ENCODE data around the gene IL17B. TPM values are rescaled to one million over a fixed set of nuclear protein-coding genes. Genes with fewer than 3 reads are reported as not detected.

The IL17B gene
- total RNA-seq, 1 donor from 2014 or later = not detected

DNA sequence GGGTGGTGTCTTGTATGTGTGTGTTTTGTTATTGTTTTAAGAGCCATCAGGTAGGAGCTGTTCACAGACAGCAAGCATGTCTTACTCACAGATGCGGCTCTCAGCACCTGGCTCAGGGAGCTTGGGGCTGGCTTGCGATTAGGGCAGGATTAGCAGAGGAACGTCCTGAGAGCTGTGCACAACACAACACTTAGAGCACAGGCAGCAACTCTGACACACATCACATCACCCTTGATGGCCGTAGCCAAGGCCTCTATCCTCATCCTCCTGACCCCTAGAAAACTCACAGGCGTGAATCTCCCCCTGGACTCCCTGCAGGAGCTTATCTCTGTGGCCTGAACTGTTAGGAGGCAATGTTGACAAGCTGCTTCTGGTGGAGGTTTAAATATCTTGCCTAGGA is 7.1 kb upstream of the IL17B start:
- DNase-seq (no peak), ATAC-seq (ENCODE audit: poor library complexity) (peak; percentile 4)
- intact Hi-C loops (cut with DNase I) = loop anchor here (5.0 kb wide), 1 partner anchor 36 kb away; no protein-coding TSS in a partner anchor

- DNase-seq (peak; percentile 58), ATAC-seq (ENCODE audit: poor library complexity) (peak; percentile 74)
- intact Hi-C loops (cut with DNase I) = loop anchor here (2.0 to 5.0 kb wide), 2 partner anchors 47 to 179 kb away; no protein-coding TSS in a partner anchor
Measured at GRCh38 chr5:149383399-149383798, 4.3 kb upstream of the IL17B start.

- intact Hi-C loops (cut with DNase I) = loop anchor here (2.0 to 5.0 kb wide), 2 partner anchors 48 to 180 kb away; no protein-coding TSS in a partner anchor
- ATAC-seq (ENCODE audit: poor library complexity) = peak; percentile 0
- no peak for DNase-seq
Measured at GRCh38 chr5:149382517-149383220, 3.6 kb upstream of the IL17B start.

DNA sequence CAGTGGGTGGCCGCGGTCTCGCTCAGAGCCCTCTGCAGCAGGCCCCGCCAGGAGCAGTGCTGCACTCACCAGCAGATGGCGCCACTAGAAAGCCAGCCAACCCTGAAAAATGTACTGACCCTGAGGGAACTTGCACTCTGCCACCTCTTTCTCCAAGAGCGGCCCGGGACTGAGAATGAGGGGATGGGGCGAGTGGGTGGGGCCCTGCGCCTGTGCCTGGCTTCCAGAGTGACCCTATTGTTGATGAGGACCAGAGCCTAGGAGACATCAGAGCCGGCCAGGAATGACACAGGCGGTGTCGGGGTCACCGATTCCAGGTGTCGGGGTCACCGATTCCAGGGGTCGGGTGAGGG is 2.9 kb upstream of the IL17B start:
- intact Hi-C loops (cut with DNase I) = loop anchor here (2.0 to 5.0 kb wide), 2 partner anchors 49 to 180 kb away; no protein-coding TSS in a partner anchor
- ATAC-seq (ENCODE audit: poor library complexity) (peak; percentile 81), DNase-seq (peak; percentile 87)

DNA sequence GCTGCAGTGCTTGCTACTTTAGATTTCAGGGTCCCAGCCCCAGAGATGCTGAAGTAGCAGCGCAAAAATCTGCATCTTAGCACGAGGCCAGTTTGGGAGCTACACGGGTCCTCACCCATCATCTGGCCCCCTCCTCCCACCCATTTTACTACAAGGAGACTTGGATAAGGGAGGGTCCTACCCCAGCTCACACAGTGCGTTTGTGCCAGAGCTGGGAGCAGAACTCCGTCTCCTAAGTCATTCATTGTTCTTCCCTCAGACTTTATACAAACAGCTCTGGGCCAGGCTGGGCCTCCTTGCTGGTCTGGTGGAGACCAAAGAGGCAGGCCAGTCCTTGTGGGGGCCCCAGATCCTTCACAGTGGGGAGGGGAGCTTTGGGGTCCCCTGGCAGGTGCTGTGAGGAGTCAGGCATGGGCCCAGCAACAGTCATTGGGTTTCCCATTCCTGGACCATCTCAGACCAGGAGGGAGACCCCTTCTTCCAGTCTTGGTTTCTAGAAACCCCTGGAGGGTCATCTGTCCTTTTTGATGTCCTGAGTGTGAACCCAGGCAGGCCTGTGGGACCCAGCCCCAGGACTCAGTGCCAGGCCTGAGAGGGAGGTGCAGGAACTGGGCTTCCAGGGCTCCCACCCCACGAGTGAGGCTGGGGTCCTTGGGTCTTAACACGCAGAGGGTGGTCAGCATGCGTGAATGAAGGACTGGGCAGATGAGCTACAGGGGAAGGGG is 2.3 kb upstream of the IL17B start:
- DNase-seq (no peak), ATAC-seq (ENCODE audit: poor library complexity) (no peak)
- intact Hi-C loops (cut with DNase I) = loop anchor here (5.0 kb wide), 1 partner anchor 181 kb away; no protein-coding TSS in a partner anchor

GRCh38 chr5:149380466-149381121 is 1.5 kb upstream of the IL17B start:
- DNase-seq (no peak), ATAC-seq (ENCODE audit: poor library complexity) (no peak)
- intact Hi-C loops (cut with DNase I) = loop anchor here (5.0 kb wide), 1 partner anchor 182 kb away; no protein-coding TSS in a partner anchor

GRCh38 chr5:149379818-149380374 is 804 bp upstream of the IL17B start:
- ATAC-seq (ENCODE audit: poor library complexity) = no peak
- DNase-seq = no peak
- intact Hi-C loops (cut with DNase I) = loop anchor here (5.0 kb wide), 1 partner anchor 182 kb away; no protein-coding TSS in a partner anchor

- ATAC-seq (ENCODE audit: poor library complexity) = no peak
- intact Hi-C loops (cut with DNase I) = no loop called here
- DNase-seq = no peak
Measured at GRCh38 chr5:149378241-149378820, 761 bp downstream of the IL17B start.

DNA sequence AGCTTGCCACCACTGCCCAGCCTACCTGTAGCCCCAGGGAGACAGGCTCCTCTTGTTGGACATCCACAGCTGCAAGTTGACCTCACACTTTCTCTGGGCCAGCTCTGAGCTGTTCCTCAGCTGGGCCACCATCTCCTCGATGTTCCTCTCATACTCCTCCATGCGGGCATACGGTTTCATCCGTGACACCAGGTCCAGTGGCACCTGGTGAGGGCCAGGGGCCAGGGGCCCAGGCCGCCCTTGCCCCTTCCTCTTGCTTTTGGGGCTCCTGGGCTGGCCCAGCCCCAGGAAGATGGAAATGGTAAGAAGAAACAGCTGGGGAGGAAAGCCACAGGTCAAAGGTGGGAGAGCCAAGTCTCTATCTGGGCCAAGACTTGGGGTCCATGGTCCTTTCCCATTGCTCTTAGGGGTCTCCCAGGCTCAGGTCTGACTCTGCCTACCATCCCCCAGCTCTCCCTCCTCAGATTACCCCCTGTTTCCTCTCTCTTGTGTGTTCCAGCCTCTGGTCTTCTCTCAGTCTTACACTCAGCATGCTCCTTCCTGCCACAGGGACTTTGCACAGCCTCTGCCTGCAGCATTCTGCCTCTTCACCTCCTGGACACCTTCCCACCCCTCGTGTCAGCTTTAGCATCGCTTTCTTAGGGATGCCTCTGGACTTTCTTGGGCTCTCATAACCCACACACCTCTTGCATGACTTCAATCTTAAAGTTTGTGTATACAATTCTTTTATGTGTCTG is 2.2 kb downstream of the IL17B start:
- no peak for DNase-seq
- no peak for ATAC-seq (ENCODE audit: poor library complexity)
- intact Hi-C loops (cut with DNase I) = no loop called here

GRCh38 chr5:149376104-149376503 is 3.0 kb downstream of the IL17B start:
- DNase-seq (no peak), ATAC-seq (ENCODE audit: poor library complexity) (no peak)
- intact Hi-C loops (cut with DNase I) = no loop called here

DNA sequence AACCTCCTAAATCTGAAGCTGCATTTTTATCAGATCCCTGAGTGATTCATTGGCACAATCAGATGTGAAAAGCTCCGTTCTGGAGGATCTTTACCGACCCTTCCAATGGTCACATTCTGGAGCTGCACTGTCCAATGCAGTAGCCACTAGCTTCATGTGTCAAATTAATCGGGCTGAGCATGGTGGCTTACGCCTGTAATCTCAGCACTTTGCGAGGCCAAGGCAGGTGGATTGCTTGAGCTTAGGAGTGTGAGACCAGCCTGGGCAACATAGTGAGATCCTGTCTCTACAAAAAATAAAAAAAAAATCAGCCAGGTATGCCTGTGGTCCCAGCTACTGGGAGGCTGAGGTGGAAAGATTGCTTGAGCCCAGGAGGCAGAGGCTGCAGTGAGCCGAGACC is 3.7 kb downstream of the IL17B start:
- no peak for ATAC-seq (ENCODE audit: poor library complexity)
- DNase-seq = no peak
- intact Hi-C loops (cut with DNase I) = no loop called here

GRCh38 chr5:149374801-149375200 is 4.3 kb downstream of the IL17B start:
- intact Hi-C loops (cut with DNase I) = loop anchor here (5.0 kb wide), 1 partner anchor 58 kb away; no protein-coding TSS in a partner anchor
- DNase-seq (no peak), ATAC-seq (ENCODE audit: poor library complexity) (no peak)

DNA sequence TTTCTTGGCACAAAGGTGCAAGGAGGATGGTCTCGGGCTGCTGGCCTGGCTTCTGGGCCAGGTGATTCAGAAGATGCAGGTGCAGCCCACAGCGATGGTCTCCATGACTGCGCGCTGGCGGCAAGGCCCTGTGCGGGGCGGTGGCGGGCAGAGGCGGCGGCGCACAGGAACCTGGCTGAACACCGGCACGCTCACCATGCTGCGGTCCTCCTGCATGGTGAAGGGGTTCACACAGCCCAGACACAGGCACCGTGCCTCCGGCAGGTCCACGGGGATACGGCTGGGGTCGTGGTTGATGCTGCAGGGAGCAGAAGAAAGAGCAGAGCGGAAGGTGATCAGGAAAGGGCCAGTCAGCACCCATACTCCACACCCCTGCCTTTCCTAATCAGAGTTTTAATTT is 4.8 kb downstream of the IL17B start:
- intact Hi-C loops (cut with DNase I) = loop anchor here (5.0 kb wide), 1 partner anchor 57 kb away; no protein-coding TSS in a partner anchor
- DNase-seq (no peak), ATAC-seq (ENCODE audit: poor library complexity) (no peak)

- intact Hi-C loops (cut with DNase I) = loop anchor here (5.0 kb wide), 1 partner anchor 56 kb away; no protein-coding TSS in a partner anchor
- ATAC-seq (ENCODE audit: poor library complexity) (no peak), DNase-seq (no peak)
Measured at GRCh38 chr5:149372932-149373331, 6.2 kb downstream of the IL17B start.

- intact Hi-C loops (cut with DNase I) = loop anchor here (5.0 kb wide), 1 partner anchor 55 kb away; no protein-coding TSS in a partner anchor
- ATAC-seq (ENCODE audit: poor library complexity) (no peak), DNase-seq (no peak)
Measured at GRCh38 chr5:149372076-149372795, 6.9 kb downstream of the IL17B start.

DNA sequence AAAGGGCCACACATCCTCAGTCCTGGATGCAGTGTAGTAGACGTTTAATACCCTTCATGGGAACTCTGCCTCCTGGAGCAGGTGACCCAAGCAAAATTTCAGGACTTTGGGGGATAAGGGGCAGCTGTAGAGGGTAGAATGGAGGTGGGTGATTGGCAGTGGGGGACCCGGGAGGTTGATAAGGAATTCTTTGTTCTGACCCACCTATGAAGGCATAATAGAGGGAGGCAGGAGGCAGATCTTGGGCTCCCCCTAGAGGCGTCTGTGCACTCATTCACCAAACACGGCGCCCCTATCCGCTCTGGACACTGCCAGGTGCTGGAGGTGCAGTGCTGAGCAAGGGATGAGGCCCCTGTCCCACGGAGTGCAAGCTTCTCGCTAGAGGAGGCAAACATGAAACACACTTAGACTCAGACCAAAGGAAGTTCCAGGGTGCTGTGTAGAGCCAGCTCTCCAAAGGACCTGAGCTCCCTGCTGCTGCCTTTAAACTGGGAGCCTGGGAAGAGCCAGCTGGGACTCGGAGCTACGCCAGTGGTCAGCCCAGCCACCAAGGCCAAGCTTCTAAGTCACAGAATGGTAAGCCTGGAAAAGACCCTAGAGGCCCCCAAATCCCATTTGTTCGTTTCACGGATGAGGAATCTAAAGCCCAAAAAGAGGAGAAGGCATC is 7.7 kb downstream of the IL17B start:
- peak; percentile 68 for DNase-seq
- intact Hi-C loops (cut with DNase I) = loop anchor here (2.0 to 5.0 kb wide), 2 partner anchors 54 to 107 kb away; no protein-coding TSS in a partner anchor
- peak; percentile 82 for ATAC-seq (ENCODE audit: poor library complexity)

Data from Right ventricle myocardium superior (tissue), 1 donor.